HepG2 (cell line): ENCODE results near the gene MBIP.

Experiments
- POLR2A ChIP-seq, 2 experiments: IDR thresholded peaks; 2 replicates each; pipeline ENCODE4 v1.6.1; 2011; ENCODE audit warnings: low read depth in 2 of 2, low read length in 2 of 2, mild to moderate bottlenecking in 1 of 2, moderate library complexity in 1 of 2; ENCODE audit not compliant: insufficient read depth in 1 of 2
- SIX1 ChIP-seq: sonication (generic); formaldehyde crosslinking; IDR thresholded peaks from 2 replicates; pipeline ENCODE4 v1.4.0; 2020; ENCODE audit warnings: missing genetic modification reagents, borderline replicate concordance
- SMAD9 ChIP-seq: sonication (generic); formaldehyde crosslinking; IDR thresholded peaks from 2 replicates; pipeline ENCODE4 v1.5.1; 2020; ENCODE audit warnings: mild to moderate bottlenecking, missing genetic modification reagents

DNA sequence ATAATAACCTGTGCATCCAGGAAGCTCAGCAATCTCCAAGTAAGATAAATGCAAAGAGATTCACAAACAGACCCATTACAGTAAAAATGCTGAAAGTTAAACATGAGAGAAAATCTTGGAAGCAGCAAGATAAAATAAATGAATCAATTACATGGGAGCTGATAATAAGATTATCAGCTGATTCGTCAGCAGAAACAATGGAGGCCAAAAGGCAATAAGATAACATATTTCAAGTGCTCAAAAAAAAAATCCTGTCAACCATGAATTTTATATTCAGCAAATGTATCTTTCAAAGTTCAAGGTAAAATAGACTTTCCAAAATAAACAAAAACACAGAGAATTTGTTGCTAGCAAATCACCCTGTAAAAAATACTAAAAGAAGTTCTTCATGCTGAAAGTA lies 36.4 kb upstream of the MBIP start:
- TF ChIP-seq SIX1 (CRISPR knock-in tag) (no peak), POLR2A (IDR thresholded peaks at IDR 0.05; ENCODE audit: insufficient read depth in 1 of 2, low read depth in 2 of 2, low read length in 2 of 2) (no peak), SMAD9 (no peak)
